ENCODE data around the gene SPATA18. TPM values are rescaled to one million over a fixed set of nuclear protein-coding genes. Genes with fewer than 3 reads are reported as not detected.

The SPATA18 gene
- total RNA-seq, 1 donor from 2014 or later: 17.0 TPM

DNA sequence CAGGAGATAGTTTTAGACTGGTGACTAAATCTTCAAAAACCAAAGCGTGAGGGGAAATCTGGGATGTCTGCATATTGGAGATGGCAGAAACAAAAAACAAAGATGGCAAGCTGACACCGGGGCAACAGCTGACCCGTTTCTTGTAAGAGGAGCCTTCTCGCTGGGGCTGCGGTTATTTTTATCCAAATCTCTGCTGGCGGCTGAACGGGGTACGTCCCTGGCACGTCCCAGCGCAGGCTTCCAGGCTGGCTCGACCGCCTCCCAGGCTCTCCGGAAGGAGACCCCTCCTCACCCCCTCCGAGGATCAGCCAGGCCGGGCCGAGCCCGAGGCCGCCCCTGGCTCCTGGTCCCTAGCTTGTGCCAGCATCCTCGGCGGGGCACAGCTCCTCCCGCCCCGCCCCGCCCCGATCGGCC, 13.4 kb upstream of the SPATA18 start:
- Mint-ChIP-seq H3K4me1 (ENCODE audit: unreplicated experiment) (peaks cover 23% of the 10 kb centered on the region), H3K27me3 (peaks cover 22% of the 10 kb centered on the region), H3K27ac (peak overlapping the region; percentile 73), H3K36me3 (peaks cover 21% of the 10 kb centered on the region), H3K9me3 (no peaks in the 10 kb centered on the region), H3K4me3 (peak overlapping the region; percentile 91)
- TF ChIP-seq, protein P1, sequence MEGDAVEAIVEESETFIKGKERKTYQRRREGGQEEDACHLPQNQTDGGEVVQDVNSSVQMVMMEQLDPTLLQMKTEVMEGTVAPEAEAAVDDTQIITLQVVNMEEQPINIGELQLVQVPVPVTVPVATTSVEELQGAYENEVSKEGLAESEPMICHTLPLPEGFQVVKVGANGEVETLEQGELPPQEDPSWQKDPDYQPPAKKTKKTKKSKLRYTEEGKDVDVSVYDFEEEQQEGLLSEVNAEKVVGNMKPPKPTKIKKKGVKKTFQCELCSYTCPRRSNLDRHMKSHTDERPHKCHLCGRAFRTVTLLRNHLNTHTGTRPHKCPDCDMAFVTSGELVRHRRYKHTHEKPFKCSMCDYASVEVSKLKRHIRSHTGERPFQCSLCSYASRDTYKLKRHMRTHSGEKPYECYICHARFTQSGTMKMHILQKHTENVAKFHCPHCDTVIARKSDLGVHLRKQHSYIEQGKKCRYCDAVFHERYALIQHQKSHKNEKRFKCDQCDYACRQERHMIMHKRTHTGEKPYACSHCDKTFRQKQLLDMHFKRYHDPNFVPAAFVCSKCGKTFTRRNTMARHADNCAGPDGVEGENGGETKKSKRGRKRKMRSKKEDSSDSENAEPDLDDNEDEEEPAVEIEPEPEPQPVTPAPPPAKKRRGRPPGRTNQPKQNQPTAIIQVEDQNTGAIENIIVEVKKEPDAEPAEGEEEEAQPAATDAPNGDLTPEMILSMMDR (conservative IDR thresholded peaks at IDR 0.05): no peak
- DNase-seq (ENCODE audit: extremely low spot score, unreplicated experiment): no peak

GRCh38 chr4:52038103-52038912, 12.8 kb upstream of the SPATA18 start, which contains the start of gene SGCB:
Gene SGCB, minus strand, starts transcription at chr4:52038299. Its CDS starts 40 bp downstream, at chr4:52038259.
- peak within 1 kb of the TSS; percentile 86 for H3K27ac Mint-ChIP-seq

GRCh38 chr4:52045028-52045427, 6.1 kb upstream of the SPATA18 start:
- no peaks in the 10 kb centered on the region for H3K4me1 Mint-ChIP-seq (ENCODE audit: unreplicated experiment)
- DNase-seq (ENCODE audit: extremely low spot score, unreplicated experiment): no peak
- TF ChIP-seq, protein P1 (conservative IDR thresholded peaks at IDR 0.05): no peak
- no peak overlapping the region for H3K27ac Mint-ChIP-seq
- no peaks in the 10 kb centered on the region for H3K9me3 Mint-ChIP-seq
- H3K4me3 Mint-ChIP-seq: no peak overlapping the region
- H3K36me3 Mint-ChIP-seq: no peaks in the 10 kb centered on the region
- peaks cover 25% of the 10 kb centered on the region for H3K27me3 Mint-ChIP-seq

More at GRCh38 chr4:52038103-52038912, 12.8 kb upstream of the SPATA18 start, which contains the start of gene SGCB:
- Mint-ChIP-seq H3K27me3 (peaks cover 25% of the 10 kb centered on the region), H3K36me3 (peaks cover 20% of the 10 kb centered on the region), H3K9me3 (no peaks in the 10 kb centered on the region), H3K4me3 (peak within 1 kb of the TSS; percentile 91), H3K4me1 (ENCODE audit: unreplicated experiment) (peaks cover 23% of the 10 kb centered on the region)
- peak; percentile 83 for DNase-seq (ENCODE audit: extremely low spot score, unreplicated experiment)
- TF ChIP-seq, protein P1 (conservative IDR thresholded peaks at IDR 0.05): peak; percentile 12

- H3K4me3 Mint-ChIP-seq: no peak overlapping the region
Observed at GRCh38 chr4:52049266-52049665, 1.8 kb upstream of the SPATA18 start.

GRCh38 chr4:52051615-52052474, 741 bp downstream of the SPATA18 start:
- no peaks in the 10 kb centered on the region for H3K9me3 Mint-ChIP-seq
- DNase-seq (ENCODE audit: extremely low spot score, unreplicated experiment): peak; percentile 83
- H3K27me3 Mint-ChIP-seq: peaks cover 20% of the 10 kb centered on the region
- TF ChIP-seq, protein P1 (conservative IDR thresholded peaks at IDR 0.05): no peak
- peak overlapping the region; percentile 95 for H3K4me3 Mint-ChIP-seq
- peaks cover 20% of the 10 kb centered on the region for H3K4me1 Mint-ChIP-seq (ENCODE audit: unreplicated experiment)
- H3K27ac Mint-ChIP-seq: peak overlapping the region; percentile 97
- peaks cover 5% of the 10 kb centered on the region for H3K36me3 Mint-ChIP-seq

More at GRCh38 chr4:52049266-52049665, 1.8 kb upstream of the SPATA18 start:
- Mint-ChIP-seq H3K4me1 (ENCODE audit: unreplicated experiment) (peaks cover 20% of the 10 kb centered on the region), H3K36me3 (peaks cover 5% of the 10 kb centered on the region), H3K9me3 (no peaks in the 10 kb centered on the region), H3K27me3 (peaks cover 20% of the 10 kb centered on the region), H3K27ac (no peak overlapping the region)
- TF ChIP-seq, protein P1 (conservative IDR thresholded peaks at IDR 0.05): no peak
- no peak for DNase-seq (ENCODE audit: extremely low spot score, unreplicated experiment)

All from type B pancreatic cell (in vitro differentiated cells).